NCI-H1048 (cell line): ENCODE measurements around the gene R3HCC1L.

Experiments
- DNase-seq: peaks from one replicate; lab custom pipeline; 2025; lab: John Stamatoyannopoulos, UW

Gene R3HCC1L

DNA sequence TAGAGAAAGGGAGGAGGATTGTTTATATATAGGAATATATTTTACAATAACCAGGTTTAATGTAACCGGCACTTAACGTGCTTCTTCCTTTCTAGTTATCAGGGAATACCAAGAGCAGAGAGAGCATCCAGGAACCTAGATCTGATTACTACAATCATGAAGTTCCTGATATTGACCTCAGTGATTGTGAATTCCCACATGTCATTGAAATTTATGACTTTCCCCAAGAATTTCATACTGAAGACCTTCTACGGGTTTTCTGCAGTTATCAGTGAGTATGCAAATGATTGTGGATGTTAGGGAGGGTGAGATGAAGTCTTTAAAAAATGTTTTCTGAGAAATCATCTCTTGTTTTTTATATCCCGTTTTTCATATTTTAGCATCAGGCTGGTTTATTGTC is 97.0 kb downstream of the R3HCC1L start:
- no peak for DNase-seq

DNA sequence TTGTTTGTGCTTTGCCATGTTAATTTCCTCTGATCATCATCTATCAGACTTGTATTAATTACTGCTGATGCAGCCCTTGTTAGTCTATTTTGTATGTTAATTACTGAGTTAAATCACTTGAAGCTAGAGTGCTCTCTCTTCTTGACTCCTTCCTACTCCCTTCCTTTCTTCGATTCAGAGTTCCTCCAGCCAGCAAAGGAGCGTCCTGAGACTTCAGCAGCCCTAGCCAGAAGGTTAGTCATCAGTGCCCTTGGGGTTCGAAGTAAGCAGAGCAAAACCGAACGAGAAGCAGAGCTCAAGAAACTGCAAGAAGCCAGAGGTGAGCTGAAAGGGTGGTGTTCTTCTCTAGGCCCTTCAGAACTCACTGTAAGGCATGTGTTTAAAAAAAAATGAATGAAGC is 101.4 kb downstream of the R3HCC1L start:
- no peak for DNase-seq

DNA sequence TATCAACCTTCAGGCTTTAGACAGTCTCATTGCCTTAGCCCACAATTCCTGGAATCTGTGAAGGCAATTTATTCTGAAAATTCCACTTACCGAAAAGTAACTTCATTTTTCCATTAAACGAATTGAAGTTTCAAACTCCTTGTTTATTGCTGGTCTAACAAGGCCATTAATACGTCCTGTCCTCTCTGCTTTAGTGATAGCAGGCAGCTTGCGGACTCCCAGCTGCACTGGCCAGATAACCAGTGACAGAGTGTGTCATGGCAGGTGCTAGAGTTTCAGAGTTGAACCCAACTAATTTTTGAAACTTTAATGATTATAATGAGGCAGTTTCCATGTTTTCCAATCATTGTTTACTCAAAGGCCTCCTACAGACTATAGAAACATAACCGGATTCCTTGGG is 102.4 kb downstream of the R3HCC1L start:
- no peak for DNase-seq

DNA sequence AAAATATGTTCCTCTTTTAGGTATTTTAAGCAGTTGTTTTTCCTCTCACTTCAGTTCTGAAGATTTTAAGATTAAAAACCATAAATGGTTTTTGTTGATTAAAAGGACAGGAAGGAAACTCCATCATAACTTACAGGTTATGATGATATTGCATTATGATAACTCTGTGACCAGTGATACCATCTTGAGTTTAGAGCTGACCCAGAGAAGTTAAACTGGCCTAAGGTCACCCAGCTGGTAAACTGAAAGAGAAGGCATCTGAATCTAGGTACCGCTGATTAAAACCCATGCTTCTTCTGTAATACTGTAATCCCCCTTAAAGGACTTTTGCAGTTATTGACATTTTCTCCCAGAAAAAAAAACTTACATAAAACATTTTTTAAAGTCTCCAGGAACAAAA is 103.9 kb downstream of the R3HCC1L start:
- DNase-seq = no peak

DNA sequence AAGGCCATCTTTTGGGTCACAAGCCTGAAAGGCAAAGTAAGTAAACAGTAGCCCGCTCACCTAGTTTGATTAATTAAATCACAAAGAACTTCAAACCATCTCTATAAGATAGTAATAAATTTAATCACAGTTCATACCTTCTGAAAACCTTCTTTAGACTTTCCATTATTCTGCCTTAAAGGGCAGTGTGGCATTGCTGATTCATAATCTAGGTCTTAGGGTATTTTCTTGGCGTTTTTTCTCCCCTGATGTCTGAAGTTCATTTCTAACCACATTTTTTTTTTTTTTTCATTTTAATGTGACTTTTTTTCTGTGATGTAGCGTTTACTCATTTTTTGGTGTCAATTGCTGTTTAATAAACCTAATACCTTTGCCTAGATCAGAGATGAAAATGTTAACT is 106.1 kb downstream of the R3HCC1L start:
- no peak for DNase-seq

DNA sequence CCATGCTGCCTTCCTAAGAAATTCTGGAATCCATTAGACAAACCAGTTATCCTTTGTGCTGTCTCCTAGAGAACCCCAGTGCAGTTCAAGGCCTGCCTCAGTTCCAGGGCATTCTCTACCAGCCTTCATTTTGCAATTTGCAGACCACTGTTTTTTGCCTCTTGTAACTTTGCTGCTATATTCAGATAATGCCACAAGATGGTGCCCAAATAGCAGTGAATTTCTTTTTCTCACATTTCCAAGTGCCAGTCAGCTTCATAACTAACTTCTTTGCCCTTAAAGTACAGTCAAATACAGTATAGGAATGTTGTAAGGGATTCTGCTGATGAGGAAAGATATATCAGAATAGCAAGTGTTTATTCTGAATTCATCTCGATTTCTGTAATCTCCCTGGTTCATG is 108.4 kb downstream of the R3HCC1L start:
- DNase-seq = no peak

DNA sequence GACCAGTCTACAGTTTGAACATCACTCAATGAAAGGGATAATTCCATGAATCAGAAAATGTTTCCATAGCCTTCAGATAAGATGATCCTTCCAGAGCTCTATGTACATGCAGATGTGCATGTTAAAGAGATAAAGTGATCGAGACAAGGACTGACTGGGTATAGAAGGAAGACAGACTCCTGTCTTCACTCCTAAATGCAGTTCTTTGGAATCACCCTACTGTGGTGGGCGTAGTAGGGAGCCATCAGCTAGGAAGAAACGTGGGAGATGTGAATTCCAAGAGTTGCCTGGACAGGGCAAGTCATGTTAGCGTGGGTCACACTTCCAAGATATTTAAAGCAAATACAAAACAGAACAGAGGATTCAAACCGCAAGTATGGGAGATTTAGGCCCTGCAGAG is 109.7 kb downstream of the R3HCC1L start:
- no peak for DNase-seq

DNA sequence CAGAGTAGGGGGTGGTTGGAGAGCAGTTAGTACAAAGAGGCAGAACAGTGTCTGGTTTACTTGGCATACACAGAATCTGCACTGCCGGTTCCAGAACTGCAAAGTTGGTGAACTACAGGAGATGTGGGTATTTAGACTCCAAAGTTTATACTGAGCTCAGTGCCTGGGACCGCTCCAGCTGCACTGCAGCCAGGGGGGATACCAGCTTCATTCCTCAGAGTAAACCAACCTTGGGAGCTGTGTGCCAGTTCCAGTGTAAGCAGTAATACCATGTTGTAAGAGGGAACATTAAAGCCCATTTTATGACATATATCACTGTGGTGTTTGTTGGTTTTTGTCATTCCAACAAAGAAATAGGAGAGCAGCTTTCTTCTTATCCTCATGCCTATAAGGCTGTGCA is 110.1 kb downstream of the R3HCC1L start:
- no peak for DNase-seq

DNA sequence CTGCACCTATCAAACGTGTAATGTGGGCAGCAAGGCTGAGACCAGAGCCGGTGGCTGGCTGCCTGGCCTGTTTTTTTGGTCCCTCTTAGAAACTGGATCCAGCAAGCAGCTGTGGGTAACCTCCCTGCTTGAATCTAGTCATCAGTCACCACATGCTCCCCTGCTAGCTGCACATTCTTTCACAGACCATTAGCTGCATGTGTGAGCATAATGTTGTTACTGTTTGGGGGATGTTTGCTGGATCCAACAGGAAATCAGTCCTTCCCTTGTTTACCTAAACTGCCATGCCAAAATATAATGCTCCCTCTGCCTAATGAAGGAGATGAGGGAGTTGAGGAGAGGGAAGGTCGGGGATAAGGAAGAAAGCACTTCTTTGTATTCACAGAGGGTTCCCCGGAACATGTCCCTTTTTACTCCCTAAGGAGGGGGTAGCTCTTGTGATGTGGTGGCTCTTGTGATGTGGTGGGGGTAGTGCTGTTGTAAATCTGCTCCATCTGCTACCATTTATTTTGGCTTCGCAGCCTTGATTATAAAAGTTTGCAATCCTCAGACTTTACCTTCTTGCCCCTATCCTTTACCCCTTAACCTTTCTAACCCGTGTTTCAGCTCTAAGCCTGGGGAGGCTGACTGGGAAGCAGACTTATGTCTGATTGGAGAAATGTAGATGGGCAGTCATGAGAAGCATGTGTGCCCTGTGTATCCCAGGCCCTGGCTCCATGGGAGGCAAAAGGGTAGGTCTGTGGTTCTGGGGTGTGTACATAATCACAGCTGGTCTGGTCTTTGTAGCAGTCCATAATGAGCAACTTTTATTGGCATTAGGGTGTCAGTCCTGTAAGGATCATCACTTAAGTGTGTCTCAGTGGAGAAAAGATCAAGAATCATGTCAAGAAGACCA is 112.7 kb downstream of the R3HCC1L start:
- no peak for DNase-seq

DNA sequence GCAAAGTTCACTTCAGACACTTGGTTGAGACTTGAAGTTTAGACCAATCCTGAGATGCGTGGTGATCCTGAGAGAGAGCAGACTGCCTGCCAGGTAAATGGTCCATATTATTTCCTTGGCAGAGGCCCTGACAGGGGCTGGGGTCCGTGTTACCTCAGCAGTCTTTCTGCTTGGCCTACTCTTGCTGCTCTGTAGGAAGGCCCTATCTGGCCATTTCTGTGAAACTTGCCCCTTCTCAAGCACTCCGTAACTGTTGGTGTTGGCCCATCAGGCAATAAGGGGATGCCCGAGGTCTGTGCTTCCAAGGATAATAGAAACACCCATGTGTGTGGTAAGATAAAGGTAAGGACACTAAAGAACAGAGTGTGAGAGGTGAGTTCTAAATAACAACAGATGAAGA is 113.6 kb downstream of the R3HCC1L start:
- no peak for DNase-seq

DNA sequence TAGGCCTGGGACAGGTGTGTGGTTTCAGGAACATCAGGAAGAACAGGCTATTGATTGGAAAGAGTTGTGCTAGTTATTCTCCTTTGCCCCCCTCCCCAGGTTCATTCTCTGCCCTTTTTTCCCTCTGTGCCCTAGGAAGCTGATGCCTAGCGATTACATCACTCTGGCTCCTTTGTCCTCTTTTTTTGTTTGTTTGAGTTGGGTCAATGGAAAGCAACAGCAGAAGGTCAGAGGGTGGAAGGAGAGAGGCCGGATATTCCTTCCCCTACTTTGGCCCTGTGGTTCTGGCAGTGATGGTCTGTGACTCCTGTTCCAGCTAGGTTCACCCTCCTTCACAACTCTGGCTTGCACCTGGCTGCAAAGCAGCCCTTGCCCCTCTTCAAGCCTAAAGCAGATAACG is 114.7 kb downstream of the R3HCC1L start:
- DNase-seq = no peak

DNA sequence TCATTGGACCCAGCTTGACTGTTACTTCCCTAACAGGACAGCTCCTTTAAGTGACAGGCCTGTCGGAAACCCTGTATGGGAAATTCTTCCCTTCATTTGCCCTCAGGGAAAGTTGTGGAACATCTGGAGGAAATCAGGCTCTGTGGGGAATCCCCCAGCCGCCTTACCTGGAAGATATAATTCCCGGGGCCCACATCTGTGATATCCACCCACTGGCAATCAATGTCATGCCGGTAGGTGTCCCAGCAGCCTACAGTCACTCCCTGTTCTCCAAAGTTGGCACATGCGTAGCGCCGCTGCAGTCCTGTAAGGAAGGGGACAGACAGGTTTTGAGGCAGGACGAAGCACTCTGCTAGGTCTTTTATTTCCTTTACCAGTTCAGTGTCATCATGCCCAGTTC is 116.9 kb downstream of the R3HCC1L start:
- no peak for DNase-seq

DNA sequence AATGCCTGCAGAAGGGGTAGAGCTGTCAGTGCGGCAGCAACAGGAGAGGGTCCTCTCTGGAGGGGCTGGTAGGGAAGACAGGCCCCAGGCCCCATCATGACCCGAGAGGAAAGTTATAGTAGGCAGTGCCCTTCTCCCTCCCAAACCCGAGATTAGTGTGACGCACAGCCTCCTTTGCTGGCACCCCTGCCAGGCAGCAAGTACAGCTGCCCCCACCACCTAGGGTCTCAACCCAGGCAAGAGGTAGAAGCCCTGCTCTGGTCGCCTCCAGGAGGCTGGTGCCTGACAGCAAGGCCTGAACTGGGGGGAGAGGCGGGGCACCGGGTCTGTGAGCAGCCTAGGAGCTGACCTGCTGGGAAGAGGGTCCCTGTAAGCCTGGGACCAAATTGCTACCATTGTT is 118.0 kb downstream of the R3HCC1L start:
- no peak for DNase-seq

DNA sequence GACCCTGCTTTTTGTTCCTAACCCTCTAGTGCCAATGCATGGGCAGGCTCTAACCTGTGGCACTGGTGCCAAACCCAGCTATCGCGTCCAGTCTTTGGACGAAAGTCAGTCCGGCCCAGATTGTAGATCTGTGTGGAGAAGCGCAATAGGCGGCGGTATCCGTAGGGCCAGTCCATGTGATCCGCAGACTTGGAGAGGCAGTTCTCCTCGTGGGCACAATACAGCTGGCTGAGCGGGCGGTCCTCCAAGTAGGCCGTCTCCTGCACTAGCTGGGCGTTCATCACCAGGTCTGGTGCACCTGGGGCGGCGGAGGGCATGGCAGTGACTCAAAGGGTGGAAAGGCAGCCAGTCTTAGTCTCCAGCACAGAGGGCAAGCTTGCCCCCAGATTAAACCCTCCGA is 119.0 kb downstream of the R3HCC1L start:
- DNase-seq = no peak

DNA sequence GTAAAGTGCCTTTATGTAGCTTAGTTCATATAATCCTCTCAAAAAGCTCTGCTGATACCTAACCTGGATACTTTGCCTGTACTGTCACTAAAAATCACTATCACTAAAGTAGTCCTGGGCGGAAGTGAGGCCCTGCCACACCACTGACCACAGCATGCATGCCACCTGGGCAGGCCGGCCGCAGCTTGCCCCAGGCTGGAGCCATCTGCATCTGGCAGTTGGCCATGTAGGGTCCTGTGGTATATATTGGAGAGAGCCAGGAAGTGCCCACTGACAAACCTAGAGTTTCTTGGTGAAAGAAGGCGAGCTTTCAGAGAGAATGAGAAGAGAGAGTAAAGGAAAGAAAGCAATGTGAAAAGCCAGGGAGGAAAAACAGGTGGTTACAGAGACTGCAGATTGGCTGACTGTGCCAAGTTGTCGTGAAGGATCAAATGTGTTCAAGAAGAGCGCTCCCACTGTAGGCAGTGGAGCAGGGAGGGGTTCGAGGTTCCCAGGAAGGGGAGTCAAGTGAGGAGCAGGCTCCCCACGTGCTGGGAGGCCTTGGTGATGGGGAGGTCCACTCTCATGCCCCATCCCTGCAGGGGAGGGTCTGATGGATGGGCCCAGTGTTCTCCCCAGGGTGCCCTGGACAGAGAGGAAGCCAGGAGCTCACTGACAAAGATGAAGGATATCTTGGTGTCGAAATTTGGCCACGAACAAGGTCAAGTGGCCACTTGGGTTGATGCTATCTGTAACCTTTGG is 119.9 kb downstream of the R3HCC1L start:
- DNase-seq = no peak

DNA sequence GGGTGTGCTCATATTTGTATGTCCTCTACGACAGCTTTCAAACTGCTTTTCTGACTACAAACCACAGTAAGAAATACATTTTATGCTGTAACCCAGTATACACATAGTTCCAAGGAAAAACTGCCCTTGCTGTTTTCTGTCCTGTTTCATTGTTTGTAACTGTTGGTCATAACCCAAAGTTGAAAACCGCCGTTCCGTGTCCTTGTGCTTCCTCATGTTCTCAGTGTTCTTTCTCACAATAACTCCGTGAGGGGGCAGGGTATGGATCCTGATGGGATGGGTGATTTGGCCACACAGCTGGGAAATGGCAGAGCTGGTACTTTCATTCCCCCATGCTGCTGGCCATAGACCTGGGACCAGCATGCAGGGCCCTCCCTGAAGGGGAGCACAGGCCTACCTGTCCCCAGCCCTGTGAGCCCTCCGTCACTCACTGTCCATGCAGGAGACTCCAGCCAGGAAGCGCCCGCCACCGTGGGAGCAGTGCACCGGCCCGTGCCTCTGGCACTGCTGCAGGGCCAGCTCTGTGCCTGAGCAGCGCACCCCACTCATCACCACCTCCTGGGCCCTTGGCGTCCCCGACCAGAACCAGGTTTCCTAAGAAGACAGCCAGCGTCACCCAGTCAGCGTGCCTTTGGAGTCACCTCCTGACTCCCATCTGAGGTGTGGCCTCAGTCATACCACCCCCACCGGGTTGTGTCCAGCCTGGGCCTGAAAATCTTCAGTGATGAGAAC is 120.9 kb downstream of the R3HCC1L start:
- no peak for DNase-seq

DNA sequence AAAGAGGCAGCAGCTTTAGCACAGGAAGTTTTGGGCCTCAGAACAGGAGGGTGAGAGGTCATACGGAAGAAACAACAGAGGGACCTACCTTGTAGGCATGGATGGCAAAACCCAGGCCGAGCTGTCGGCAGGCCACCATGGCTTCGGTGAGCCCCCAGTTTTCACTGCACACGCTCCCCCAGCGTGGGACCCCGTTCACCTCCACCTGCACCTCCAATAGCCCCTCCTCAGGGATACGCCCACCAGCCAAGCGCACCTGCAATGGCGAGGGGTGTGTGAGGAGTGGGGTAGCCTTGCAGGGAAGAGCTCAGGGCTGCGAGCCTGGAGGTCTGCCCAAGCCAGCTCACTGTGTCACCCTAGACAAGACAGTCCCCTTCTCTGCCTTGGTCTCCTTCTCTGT is 122.2 kb downstream of the R3HCC1L start:
- DNase-seq = no peak

DNA sequence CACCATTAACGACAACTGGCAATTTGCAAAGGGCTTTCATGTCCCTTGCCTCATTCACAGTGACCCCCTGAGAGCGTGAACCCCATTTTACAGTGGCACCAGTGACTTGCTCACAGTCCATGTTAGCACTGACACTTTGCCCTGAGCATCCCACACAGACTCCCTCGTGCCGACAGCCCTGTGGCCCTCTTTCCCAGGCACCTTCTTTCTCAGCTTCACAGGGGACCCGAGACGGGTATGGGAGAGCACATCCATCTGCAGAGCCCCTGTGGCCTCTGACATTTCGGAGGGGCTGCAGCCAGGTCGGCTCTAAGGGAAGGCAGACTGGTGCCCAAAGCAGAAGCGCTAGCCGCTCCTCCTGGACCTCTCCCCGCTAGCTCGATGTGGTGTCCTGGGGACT is 122.7 kb downstream of the R3HCC1L start:
- no peak for DNase-seq

DNA sequence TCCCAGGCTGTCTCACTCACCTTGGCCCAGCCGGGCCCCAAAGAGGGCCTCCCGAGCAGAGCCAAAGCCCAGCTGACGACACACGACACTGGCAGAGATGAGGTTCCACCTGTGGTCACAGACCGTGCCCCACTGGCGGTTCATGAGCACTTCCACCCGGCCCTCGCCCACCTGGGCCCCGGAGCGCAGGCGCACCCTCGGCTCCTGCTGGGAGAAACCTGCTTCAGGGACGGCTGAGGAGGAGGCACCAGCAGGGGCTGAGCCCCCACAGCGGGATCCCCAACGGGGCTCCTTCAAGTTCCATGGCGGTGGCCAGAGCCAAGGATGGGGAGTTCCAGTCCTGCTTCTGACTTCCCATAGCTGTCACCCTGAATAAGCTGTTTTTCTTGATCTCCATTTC is 123.5 kb downstream of the R3HCC1L start:
- no peak for DNase-seq

DNA sequence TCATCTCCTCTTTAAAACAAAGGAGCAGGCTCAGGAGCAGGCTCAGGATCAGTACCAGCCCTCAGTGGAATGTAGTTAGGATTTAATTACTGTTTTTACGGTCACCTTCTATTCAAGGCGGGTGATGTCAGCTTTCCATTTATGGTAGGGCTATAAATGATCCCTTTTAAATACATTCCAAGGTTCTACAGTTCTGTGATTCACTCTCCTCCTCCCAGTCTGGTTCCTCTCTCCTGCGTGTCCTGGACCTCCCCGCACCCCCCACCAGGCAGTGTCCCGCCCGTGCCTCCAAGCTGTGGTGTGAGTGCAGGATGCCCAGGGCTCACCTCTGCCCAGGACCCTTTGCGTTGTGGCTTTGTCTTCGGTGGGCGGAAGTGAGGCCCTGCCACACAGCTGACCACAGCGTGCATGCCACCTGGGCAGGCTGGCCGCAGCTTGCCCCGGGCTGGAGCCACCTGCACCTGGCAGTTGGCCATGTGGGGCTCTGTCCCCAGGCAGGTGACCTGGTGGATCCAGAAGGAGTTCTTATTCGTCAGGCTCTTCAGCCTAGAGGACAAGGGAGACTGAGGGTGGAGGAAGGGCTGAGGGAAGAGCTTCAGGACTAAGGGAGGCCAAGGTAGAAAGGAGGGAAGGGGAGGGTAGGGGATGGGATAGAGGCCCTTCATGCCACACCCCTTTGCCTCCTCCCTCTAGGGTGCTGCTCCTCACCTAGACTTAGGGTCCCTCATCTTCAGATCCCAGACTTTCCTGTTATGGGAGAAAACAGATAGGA is 124.4 kb downstream of the R3HCC1L start:
- no peak for DNase-seq

DNA sequence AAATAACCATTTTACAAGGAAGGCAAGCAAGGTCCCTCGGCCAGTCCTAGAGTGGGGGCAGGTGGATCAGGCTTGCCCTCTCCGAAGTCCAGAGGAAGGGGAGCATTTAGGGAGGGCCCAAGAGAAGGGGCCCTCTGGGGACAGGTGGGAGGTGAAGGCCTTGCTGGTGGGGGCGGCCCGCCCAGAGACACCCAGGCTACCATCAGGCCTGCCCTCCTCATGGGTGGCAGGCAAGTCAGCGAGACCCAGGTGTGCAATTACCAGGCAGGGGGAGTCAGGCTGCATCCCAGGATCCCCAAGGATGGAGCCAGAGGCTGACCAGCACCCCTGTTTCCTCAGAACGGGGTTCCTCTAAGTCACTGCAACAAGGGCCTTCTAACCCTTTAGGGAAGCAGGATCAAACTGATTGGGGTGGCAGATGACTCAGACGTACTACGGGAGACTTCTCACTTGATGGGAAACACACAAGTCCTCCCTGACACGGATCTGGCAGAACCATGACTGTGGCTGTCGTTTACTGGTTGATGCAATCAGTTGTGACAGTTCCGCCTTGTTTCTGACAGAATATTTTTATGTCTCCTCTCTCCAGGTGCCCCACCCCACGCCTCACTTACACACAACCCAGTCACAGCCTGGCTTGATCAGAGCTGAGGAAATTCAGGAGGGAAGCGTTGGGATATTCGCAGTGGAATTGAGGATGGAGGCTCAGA is 125.3 kb downstream of the R3HCC1L start:
- no peak for DNase-seq
